SK-N-SH (cell line): ENCODE results near the gene KRT75. TPM values are rescaled to one million over a fixed set of nuclear protein-coding genes. Genes with fewer than 3 reads are reported as not detected.

Experiments
- CTCF ChIA-PET: fragments of 300-600, 350-600 bp; formaldehyde crosslinking; extraction: SDS; loops from one replicate; lab custom pipeline; 2021; lab: Yijun Ruan, JAX
- POLR2A ChIA-PET: fragments of 350-600 bp; sonication (Branson Sonifier 250); formaldehyde crosslinking; extraction: SDS; loops from one replicate; lab custom pipeline; 2020; ENCODE audit warnings: antibody characterized with exemption, inconsistent platforms; lab: Yijun Ruan, JAX
- DNase-seq: peaks from one replicate; pipeline ENCODE4 v3.0.0; 2012
- H2AFZ ChIP-seq: fragments of 200-600 bp; sonication (generic); 2 replicates; pipeline ENCODE4 v1.8.1; 2016; ENCODE audit warnings: antibody characterized with exemption, mild to moderate bottlenecking, low read depth
- H3F3A ChIP-seq: fragments of 200-600 bp; sonication (generic); replicated peaks from 2 replicates; pipeline ENCODE3; 2016; ENCODE audit warnings: antibody characterized with exemption, mild to moderate bottlenecking; ENCODE audit not compliant: insufficient read depth
- H3K27ac ChIP-seq, 2 experiments: fragments of 200-500 bp in 1 of 2; fragments of 200-600 bp in 1 of 2; sonication (Bioruptor generic) in 1 of 2; sonication (generic), shearing (Covaris generic) in 1 of 2; 2 replicates each; pipeline versions ENCODE4 v1.5.1 to v1.6.1; 2014 to 2016; ENCODE audit warnings: low read depth in 2 of 2, inconsistent platforms in 1 of 2, low read length in 1 of 2, mild to moderate bottlenecking in 1 of 2, mixed read lengths in 1 of 2
- H3K27me3 ChIP-seq: fragments of 200-600 bp; sonication (generic), shearing (Covaris generic); 2 replicates; pipeline ENCODE4 v1.6.1; 2016; ENCODE audit warnings: mixed run types; ENCODE audit not compliant: insufficient read depth
- H3K36me3 ChIP-seq, 2 experiments: fragments of 200-500 bp in 1 of 2; fragments of 200-600 bp in 1 of 2; sonication (Bioruptor generic) in 1 of 2; sonication (generic) in 1 of 2; replicated peaks in 1 of 2; 2 replicates each; pipeline versions ENCODE3 to v1.5.1; 2014 to 2016; ENCODE audit warnings: low read length in 1 of 2, mild to moderate bottlenecking in 1 of 2; ENCODE audit not compliant: insufficient read depth in 2 of 2, control insufficient read depth in 1 of 2
- H3K4me1 ChIP-seq, 2 experiments: fragments of 200-500 bp in 1 of 2; fragments of 200-600 bp in 1 of 2; sonication (Bioruptor generic) in 1 of 2; sonication (generic), shearing (Covaris generic) in 1 of 2; 2 replicates each; pipeline versions ENCODE4 v1.5.1 to v1.6.1; 2014 to 2016; ENCODE audit warnings: low read depth in 1 of 2, low read length in 1 of 2, mixed run types in 1 of 2; ENCODE audit not compliant: insufficient read depth in 2 of 2, control insufficient read depth in 1 of 2
- H3K4me2 ChIP-seq: fragments of 200-600 bp; sonication (generic), shearing (Covaris generic); 2 replicates; pipeline ENCODE4 v1.6.1; 2017; ENCODE audit warnings: mixed run types
- H3K4me3 ChIP-seq, 2 experiments: fragments of 200-500 bp in 1 of 2; fragments of 200-600 bp in 1 of 2; sonication (Bioruptor generic) in 1 of 2; sonication (generic), shearing (Covaris generic) in 1 of 2; 2 replicates each; pipeline versions ENCODE4 v1.5.1 to v1.8.1; 2014 to 2016; ENCODE audit warnings: low read depth in 2 of 2, inconsistent platforms in 1 of 2, low read length in 1 of 2, mild to moderate bottlenecking in 1 of 2, mixed read lengths in 1 of 2, moderate library complexity in 1 of 2
- H3K79me2 ChIP-seq: fragments of 200-600 bp; sonication (generic); 2 replicates; pipeline ENCODE4 v1.8.1; 2017; ENCODE audit warnings: mild to moderate bottlenecking; ENCODE audit not compliant: insufficient read depth
- H3K9ac ChIP-seq: fragments of 200-600 bp; sonication (generic); 2 replicates; pipeline ENCODE4 v1.6.1; 2017; ENCODE audit warnings: mixed run types
- H3K9me2 ChIP-seq: fragments of 200-600 bp; sonication (generic); 2 replicates; pipeline ENCODE4 v1.6.1; 2017; ENCODE audit warnings: mixed run types
- H3K9me3 ChIP-seq: fragments of 200-600 bp; sonication (generic); 2 replicates; pipeline ENCODE4 v1.6.1; 2017; ENCODE audit warnings: mixed run types, mild to moderate bottlenecking, moderate library complexity
- H4K20me1 ChIP-seq: fragments of 200-600 bp; sonication (generic); 2 replicates; pipeline ENCODE4 v1.6.1; 2017; ENCODE audit warnings: mild to moderate bottlenecking, mixed run types; ENCODE audit not compliant: insufficient read depth
- ELF1 ChIP-seq: IDR thresholded peaks from 2 replicates; pipeline ENCODE4 v1.4.0; 2012
- EP300 ChIP-seq, 2 experiments: IDR thresholded peaks; 2 replicates each; pipeline versions ENCODE4 v1.4.0 to v1.6.1; 2012; ENCODE audit warnings: borderline replicate concordance in 1 of 2, low read depth in 1 of 2, low read length in 1 of 2
- FOXJ3 ChIP-seq: sonication (generic); formaldehyde crosslinking; IDR thresholded peaks from 2 replicates; pipeline ENCODE4 v1.5.1; 2020; ENCODE audit warnings: mild to moderate bottlenecking, missing genetic modification reagents
- GATA2 ChIP-seq: sonication (generic); formaldehyde crosslinking; IDR thresholded peaks from 2 replicates; pipeline ENCODE4 v1.5.0; 2020; ENCODE audit warnings: mild to moderate bottlenecking, missing genetic modification reagents
- JUND ChIP-seq: IDR thresholded peaks from 2 replicates; pipeline ENCODE4 v1.4.0; 2012
- MEF2A ChIP-seq: IDR thresholded peaks from 2 replicates; pipeline ENCODE4 v1.4.0; 2012; ENCODE audit warnings: low read depth, borderline replicate concordance
- MXI1 ChIP-seq: IDR thresholded peaks from 2 replicates; pipeline ENCODE4 v1.6.1; 2012; ENCODE audit warnings: mild to moderate bottlenecking, low read depth, low read length, improper control_type of control experiment
- NFIC ChIP-seq: IDR thresholded peaks from 2 replicates; pipeline ENCODE4 v1.4.0; 2012; ENCODE audit warnings: borderline replicate concordance
- NRF1 ChIP-seq: IDR thresholded peaks from 2 replicates; pipeline ENCODE4 v1.6.1; 2012; ENCODE audit warnings: low read depth, mild to moderate bottlenecking, low read length
- RCOR1 ChIP-seq: fragments of 150-350 bp; IDR thresholded peaks from 2 replicates; pipeline ENCODE4 v1.6.1; 2017; ENCODE audit warnings: antibody characterized with exemption, low read length
- SIN3A ChIP-seq: IDR thresholded peaks from 2 replicates; pipeline ENCODE4 v1.6.1; 2012; ENCODE audit warnings: low read depth, mild to moderate bottlenecking, low read length, moderate library complexity, borderline replicate concordance
- TAF1 ChIP-seq: IDR thresholded peaks from 2 replicates; pipeline ENCODE4 v1.6.1; 2012; ENCODE audit warnings: low read depth, mild to moderate bottlenecking, low read length, moderate library complexity, borderline replicate concordance
- YY1 ChIP-seq: IDR thresholded peaks from 2 replicates; pipeline ENCODE4 v1.4.0; 2012; ENCODE audit warnings: low read depth, mild to moderate bottlenecking
- WGBS: methylation state at CpG from one replicate; pipeline ENCODE4 v1.1.6; 2017; ENCODE audit warnings: low lambda C conversion rate; 5-methylcytosine and 5-hydroxymethylcytosine counted together
- polyA plus RNA-seq, 3 experiments: library from polyadenylated mRNA; depleted of rRNA; stranded (reverse); fragments of >200 nt; gene quantifications; 2 replicates each; pipeline ENCODE4 v1.2.3, GENCODE V29; 2012
- TF ChIP-seq, protein P1 (sequence below): IDR thresholded peaks from 2 replicates; pipeline ENCODE4 v1.4.0; 2012; ENCODE audit warnings: low read depth, borderline replicate concordance
- TF ChIP-seq, protein P2 (sequence below): fragments of 150-350 bp; IDR thresholded peaks from 2 replicates; pipeline ENCODE4 v1.6.1; 2016; ENCODE audit warnings: mild to moderate bottlenecking, low read depth, low read length
- TF ChIP-seq, protein P3 (sequence below): fragments of 200-600 bp; sonication (generic); IDR thresholded peaks from 2 replicates; pipeline ENCODE4 v1.6.1; 2017; ENCODE audit warnings: antibody characterized with exemption, mild to moderate bottlenecking, moderate library complexity
- TF ChIP-seq, protein P4 (sequence below): IDR thresholded peaks from 2 replicates; pipeline ENCODE4 v1.6.1; 2012; ENCODE audit warnings: mild to moderate bottlenecking, low read depth, low read length, moderate library complexity

KRT75 gene
- polyA plus RNA-seq, 1 of the 3 experiments (the other 2 are of a cell fraction), result not detected

DNA sequence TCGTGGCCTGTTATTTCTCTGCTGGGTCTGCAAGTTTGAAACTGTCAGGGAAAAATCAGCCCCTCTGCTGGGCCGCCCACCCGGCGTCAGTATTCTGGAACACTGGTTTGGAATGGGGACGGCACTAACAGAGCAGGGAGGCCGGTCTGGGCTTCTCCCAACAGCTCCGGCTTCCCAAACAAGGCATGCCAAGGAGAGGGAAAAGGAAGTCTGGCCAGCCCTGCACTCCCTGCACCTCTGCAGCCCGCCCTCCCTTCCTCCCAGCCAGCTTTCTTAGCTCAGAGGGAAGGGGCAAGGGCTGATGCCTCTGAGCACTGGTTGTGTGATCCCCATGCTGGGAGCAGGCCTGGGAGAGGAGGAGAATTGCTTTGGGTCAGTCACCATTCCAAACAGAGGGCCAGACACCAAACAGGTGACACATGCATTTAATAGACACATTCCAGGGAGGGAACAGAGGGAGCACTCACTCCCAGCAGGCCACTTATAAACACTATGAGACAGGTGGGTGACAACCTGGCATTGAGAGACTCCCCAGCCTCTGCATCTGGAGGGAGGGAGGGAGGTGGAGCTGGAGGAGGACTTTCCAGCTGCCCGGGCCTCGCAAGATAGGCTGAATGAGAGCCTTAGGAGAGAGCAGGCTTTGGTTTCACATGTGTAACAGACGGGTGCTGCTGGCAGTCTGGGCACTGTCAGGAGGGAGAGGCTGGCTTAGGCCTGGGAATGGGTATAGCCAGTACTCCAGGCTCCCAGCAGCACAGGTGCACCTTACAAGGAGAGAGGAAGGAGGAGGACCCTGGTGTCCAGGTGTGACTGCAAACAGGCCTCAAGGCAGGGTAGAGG, 10.3 kb downstream of the KRT75 start:
- H2AFZ ChIP-seq, result no peak overlapping the region
- no peaks in the 10 kb centered on the region for H4K20me1 ChIP-seq
- H3K36me3 ChIP-seq, result no peaks in the 10 kb centered on the region
- no peaks in the 10 kb centered on the region for H3K9me3 ChIP-seq
- POLR2A ChIA-PET, result no interaction called here
- WGBS, result 39% methylated on average over 7 of the region's 11 CpGs
- TF ChIP-seq TAF1 (no peak), ELF1 (no peak), YY1 (no peak), NFIC (no peak), EP300 (IDR thresholded peaks at IDR 0.05; ENCODE audit: borderline replicate concordance in 1 of 2, low read depth in 1 of 2, low read length in 1 of 2) (no peak), GATA2 (CRISPR knock-in tag) (no peak), NRF1 (no peak), JUND (no peak), MXI1 (no peak), RCOR1 (no peak), MEF2A (no peak), SIN3A (no peak), FOXJ3 (no peak)
- TF ChIP-seq, protein P1, sequence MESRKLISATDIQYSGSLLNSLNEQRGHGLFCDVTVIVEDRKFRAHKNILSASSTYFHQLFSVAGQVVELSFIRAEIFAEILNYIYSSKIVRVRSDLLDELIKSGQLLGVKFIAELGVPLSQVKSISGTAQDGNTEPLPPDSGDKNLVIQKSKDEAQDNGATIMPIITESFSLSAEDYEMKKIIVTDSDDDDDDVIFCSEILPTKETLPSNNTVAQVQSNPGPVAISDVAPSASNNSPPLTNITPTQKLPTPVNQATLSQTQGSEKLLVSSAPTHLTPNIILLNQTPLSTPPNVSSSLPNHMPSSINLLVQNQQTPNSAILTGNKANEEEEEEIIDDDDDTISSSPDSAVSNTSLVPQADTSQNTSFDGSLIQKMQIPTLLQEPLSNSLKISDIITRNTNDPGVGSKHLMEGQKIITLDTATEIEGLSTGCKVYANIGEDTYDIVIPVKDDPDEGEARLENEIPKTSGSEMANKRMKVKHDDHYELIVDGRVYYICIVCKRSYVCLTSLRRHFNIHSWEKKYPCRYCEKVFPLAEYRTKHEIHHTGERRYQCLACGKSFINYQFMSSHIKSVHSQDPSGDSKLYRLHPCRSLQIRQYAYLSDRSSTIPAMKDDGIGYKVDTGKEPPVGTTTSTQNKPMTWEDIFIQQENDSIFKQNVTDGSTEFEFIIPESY, result no peak
- TF ChIP-seq, protein P2, sequence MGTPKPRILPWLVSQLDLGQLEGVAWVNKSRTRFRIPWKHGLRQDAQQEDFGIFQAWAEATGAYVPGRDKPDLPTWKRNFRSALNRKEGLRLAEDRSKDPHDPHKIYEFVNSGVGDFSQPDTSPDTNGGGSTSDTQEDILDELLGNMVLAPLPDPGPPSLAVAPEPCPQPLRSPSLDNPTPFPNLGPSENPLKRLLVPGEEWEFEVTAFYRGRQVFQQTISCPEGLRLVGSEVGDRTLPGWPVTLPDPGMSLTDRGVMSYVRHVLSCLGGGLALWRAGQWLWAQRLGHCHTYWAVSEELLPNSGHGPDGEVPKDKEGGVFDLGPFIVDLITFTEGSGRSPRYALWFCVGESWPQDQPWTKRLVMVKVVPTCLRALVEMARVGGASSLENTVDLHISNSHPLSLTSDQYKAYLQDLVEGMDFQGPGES, result no peak
- TF ChIP-seq, protein P3, sequence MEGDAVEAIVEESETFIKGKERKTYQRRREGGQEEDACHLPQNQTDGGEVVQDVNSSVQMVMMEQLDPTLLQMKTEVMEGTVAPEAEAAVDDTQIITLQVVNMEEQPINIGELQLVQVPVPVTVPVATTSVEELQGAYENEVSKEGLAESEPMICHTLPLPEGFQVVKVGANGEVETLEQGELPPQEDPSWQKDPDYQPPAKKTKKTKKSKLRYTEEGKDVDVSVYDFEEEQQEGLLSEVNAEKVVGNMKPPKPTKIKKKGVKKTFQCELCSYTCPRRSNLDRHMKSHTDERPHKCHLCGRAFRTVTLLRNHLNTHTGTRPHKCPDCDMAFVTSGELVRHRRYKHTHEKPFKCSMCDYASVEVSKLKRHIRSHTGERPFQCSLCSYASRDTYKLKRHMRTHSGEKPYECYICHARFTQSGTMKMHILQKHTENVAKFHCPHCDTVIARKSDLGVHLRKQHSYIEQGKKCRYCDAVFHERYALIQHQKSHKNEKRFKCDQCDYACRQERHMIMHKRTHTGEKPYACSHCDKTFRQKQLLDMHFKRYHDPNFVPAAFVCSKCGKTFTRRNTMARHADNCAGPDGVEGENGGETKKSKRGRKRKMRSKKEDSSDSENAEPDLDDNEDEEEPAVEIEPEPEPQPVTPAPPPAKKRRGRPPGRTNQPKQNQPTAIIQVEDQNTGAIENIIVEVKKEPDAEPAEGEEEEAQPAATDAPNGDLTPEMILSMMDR, result no peak
- TF ChIP-seq, protein P4, sequence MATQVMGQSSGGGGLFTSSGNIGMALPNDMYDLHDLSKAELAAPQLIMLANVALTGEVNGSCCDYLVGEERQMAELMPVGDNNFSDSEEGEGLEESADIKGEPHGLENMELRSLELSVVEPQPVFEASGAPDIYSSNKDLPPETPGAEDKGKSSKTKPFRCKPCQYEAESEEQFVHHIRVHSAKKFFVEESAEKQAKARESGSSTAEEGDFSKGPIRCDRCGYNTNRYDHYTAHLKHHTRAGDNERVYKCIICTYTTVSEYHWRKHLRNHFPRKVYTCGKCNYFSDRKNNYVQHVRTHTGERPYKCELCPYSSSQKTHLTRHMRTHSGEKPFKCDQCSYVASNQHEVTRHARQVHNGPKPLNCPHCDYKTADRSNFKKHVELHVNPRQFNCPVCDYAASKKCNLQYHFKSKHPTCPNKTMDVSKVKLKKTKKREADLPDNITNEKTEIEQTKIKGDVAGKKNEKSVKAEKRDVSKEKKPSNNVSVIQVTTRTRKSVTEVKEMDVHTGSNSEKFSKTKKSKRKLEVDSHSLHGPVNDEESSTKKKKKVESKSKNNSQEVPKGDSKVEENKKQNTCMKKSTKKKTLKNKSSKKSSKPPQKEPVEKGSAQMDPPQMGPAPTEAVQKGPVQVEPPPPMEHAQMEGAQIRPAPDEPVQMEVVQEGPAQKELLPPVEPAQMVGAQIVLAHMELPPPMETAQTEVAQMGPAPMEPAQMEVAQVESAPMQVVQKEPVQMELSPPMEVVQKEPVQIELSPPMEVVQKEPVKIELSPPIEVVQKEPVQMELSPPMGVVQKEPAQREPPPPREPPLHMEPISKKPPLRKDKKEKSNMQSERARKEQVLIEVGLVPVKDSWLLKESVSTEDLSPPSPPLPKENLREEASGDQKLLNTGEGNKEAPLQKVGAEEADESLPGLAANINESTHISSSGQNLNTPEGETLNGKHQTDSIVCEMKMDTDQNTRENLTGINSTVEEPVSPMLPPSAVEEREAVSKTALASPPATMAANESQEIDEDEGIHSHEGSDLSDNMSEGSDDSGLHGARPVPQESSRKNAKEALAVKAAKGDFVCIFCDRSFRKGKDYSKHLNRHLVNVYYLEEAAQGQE, result no peak
- TF ChIP-seq, all 33 proteins: peak for 0
- no peak for DNase-seq
- Histone ChIP-seq H3K9me2 (no peaks in the 10 kb centered on the region), H3K4me2 (no peak overlapping the region), H3K79me2 (no peaks in the 10 kb centered on the region), H3K9ac (no peak overlapping the region), H3K27ac (no peak overlapping the region), H3F3A (no peaks in the 10 kb centered on the region), H3K27me3 (peaks cover 37% of the 10 kb centered on the region; the same call in 1 of the 2 replicates), H3K4me3 (no peak overlapping the region), H3K4me1 (no peaks in the 10 kb centered on the region)
- CTCF ChIA-PET, result interaction anchor here (1.5 kb wide), 1 partner anchor 29 kb away, joined by 5 read pairs; no protein-coding TSS in a partner anchor
